ENCODE measurements around the gene IQCH.

DNA sequence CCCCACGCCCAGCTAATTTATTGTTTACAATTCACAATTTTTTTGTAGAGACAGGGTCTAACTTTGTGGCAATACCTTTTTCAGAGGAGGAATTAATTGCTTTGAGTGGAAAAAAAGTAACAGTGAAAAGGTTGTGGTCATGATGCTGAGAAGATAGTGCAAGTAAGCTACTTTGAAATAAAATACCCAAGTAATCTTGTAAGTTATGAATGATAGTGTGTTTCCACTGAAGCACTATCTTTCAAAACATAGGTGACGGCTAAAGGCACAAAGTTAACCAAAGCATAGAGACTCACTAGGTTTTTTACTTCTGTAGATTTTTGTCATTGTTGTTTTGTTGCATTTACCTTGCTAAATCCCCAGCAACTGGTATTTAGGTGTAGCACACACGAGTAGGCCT is 165.1 kb downstream of the IQCH start:
- no peak for TF ChIP-seq POLR2AphosphoS5 (IDR thresholded peaks at IDR 0.05; ENCODE audit: low read depth, low read length)
- TF ChIP-seq TAF1 (IDR thresholded peaks at IDR 0.05; ENCODE audit: borderline replicate concordance, insufficient read depth, low read length) = no peak
- no peak for TF ChIP-seq SIN3A (IDR thresholded peaks at IDR 0.05; ENCODE audit: borderline replicate concordance, insufficient read depth, low read length)
- TF ChIP-seq, protein P1, sequence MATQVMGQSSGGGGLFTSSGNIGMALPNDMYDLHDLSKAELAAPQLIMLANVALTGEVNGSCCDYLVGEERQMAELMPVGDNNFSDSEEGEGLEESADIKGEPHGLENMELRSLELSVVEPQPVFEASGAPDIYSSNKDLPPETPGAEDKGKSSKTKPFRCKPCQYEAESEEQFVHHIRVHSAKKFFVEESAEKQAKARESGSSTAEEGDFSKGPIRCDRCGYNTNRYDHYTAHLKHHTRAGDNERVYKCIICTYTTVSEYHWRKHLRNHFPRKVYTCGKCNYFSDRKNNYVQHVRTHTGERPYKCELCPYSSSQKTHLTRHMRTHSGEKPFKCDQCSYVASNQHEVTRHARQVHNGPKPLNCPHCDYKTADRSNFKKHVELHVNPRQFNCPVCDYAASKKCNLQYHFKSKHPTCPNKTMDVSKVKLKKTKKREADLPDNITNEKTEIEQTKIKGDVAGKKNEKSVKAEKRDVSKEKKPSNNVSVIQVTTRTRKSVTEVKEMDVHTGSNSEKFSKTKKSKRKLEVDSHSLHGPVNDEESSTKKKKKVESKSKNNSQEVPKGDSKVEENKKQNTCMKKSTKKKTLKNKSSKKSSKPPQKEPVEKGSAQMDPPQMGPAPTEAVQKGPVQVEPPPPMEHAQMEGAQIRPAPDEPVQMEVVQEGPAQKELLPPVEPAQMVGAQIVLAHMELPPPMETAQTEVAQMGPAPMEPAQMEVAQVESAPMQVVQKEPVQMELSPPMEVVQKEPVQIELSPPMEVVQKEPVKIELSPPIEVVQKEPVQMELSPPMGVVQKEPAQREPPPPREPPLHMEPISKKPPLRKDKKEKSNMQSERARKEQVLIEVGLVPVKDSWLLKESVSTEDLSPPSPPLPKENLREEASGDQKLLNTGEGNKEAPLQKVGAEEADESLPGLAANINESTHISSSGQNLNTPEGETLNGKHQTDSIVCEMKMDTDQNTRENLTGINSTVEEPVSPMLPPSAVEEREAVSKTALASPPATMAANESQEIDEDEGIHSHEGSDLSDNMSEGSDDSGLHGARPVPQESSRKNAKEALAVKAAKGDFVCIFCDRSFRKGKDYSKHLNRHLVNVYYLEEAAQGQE (IDR thresholded peaks at IDR 0.05; ENCODE audit: insufficient read depth in 1 of 2, low read depth in 2 of 2, low read length in 2 of 2) = no peak
- TF ChIP-seq FOXP2 (optimal IDR thresholded peaks at IDR 0.05; ENCODE audit: borderline replicate concordance, extremely low read depth, extremely low read length, insufficient read depth) = no peak

Measured in PFSK-1 (cell line).